Measurements from ENCODE around the gene USP17L25.
"Not testable (repeated sequence)": the region's sequence is repeated elsewhere in the genome, so short reads cannot be mapped to it uniquely, and the experiment has no call there.

Gene USP17L25

DNA sequence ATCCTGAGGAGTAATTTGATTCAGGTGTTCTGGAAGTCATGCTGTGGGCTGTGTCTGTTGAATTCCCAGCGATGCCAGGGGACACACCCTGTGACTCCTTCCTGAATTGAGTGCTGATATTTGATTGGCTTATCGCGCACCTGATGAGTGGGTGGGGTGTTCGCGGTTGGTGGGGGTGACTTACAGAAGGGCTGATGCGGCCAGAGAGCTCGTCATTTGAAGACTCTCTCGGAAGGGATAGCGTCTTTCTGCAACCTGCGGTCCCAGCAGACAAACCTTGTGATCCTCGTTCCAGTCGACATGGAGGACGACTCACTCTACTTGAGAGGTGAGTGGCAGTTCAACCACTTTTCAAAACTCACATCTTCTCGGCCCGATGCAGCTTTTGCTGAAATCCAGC, at the start of gene USP17L25:
Gene USP17L25 (plus strand): TSS at position 301 of the 400 bp plus-strand sequence. CDS start 0 bp downstream, at position 301.
- not testable (repeated sequence) for DNase-seq

- DNase-seq, result not testable (repeated sequence)
These were observed 5.5 kb upstream of the USP17L25 start for GRCh38 chr4:9324191-9324590.

DNA sequence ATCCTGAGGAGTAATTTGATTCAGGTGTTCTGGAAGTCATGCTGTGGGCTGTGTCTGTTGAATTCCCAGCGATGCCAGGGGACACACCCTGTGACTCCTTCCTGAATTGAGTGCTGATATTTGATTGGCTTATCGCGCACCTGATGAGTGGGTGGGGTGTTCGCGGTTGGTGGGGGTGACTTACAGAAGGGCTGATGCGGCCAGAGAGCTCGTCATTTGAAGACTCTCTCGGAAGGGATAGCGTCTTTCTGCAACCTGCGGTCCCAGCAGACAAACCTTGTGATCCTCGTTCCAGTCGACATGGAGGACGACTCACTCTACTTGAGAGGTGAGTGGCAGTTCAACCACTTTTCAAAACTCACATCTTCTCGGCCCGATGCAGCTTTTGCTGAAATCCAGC, 4.8 kb upstream of the USP17L25 start, which contains the start of gene USP17L24:
Gene USP17L24 (plus strand): TSS at position 301 of the 400 bp plus-strand sequence. CDS start 0 bp downstream, at position 301.
- not testable (repeated sequence) for DNase-seq

DNA sequence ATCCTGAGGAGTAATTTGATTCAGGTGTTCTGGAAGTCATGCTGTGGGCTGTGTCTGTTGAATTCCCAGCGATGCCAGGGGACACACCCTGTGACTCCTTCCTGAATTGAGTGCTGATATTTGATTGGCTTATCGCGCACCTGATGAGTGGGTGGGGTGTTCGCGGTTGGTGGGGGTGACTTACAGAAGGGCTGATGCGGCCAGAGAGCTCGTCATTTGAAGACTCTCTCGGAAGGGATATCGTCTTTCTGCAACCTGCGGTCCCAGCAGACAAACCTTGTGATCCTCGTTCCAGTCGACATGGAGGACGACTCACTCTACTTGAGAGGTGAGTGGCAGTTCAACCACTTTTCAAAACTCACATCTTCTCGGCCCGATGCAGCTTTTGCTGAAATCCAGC, 4.6 kb downstream of the USP17L25 start, which contains the start of gene USP17L26:
Gene USP17L26 (plus strand): TSS at position 301 of the 400 bp plus-strand sequence. CDS start 0 bp downstream, at position 301.
- not testable (repeated sequence) for DNase-seq

DNA sequence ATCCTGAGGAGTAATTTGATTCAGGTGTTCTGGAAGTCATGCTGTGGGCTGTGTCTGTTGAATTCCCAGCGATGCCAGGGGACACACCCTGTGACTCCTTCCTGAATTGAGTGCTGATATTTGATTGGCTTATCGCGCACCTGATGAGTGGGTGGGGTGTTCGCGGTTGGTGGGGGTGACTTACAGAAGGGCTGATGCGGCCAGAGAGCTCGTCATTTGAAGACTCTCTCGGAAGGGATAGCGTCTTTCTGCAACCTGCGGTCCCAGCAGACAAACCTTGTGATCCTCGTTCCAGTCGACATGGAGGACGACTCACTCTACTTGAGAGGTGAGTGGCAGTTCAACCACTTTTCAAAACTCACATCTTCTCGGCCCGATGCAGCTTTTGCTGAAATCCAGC, 9.4 kb downstream of the USP17L25 start, which contains the start of gene USP17L5:
Gene USP17L5 (plus strand): TSS at position 301 of the 400 bp plus-strand sequence. CDS start 0 bp downstream, at position 301.
- not testable (repeated sequence) for DNase-seq

DNA sequence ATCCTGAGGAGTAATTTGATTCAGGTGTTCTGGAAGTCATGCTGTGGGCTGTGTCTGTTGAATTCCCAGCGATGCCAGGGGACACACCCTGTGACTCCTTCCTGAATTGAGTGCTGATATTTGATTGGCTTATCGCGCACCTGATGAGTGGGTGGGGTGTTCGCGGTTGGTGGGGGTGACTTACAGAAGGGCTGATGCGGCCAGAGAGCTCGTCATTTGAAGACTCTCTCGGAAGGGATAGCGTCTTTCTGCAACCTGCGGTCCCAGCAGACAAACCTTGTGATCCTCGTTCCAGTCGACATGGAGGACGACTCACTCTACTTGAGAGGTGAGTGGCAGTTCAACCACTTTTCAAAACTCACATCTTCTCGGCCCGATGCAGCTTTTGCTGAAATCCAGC, 14.1 kb downstream of the USP17L25 start, which contains the start of gene USP17L27:
Gene USP17L27 (plus strand): TSS at position 301 of the 400 bp plus-strand sequence. CDS start 0 bp downstream, at position 301.
- not testable (repeated sequence) for DNase-seq

- DNase-seq, result not testable (repeated sequence)
These were observed 18.9 kb downstream of the USP17L25 start, which contains the start of gene USP17L28 for GRCh38 chr4:9348593-9348992. Gene USP17L28, plus strand, starts transcription at chr4:9348893. Its CDS starts 0 bp downstream, at chr4:9348893.

DNA sequence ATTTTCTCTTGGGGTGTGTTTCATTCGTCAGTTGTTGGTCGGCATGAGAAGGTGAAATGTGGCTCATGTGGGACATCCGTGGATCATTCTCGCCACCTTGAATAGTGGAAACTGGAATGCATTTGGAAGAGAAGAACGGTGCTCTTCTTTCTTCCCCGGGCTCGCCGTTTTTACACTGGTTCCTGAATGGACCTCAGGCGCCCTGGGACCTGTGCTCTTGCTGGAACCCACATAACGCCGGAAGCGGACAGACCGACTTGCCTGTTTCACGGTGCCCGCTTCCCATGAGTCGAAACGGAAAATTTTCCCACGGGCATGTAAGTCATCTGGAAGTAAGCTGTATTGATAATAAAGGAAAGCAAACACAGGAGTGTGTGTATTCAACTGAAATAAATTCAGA, 21.2 kb downstream of the USP17L25 start:
- DNase-seq, result not testable (repeated sequence)

DNA sequence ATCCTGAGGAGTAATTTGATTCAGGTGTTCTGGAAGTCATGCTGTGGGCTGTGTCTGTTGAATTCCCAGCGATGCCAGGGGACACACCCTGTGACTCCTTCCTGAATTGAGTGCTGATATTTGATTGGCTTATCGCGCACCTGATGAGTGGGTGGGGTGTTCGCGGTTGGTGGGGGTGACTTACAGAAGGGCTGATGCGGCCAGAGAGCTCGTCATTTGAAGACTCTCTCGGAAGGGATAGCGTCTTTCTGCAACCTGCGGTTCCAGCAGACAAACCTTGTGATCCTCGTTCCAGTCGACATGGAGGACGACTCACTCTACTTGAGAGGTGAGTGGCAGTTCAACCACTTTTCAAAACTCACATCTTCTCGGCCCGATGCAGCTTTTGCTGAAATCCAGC, 23.6 kb downstream of the USP17L25 start, which contains the start of gene USP17L29:
Gene USP17L29 (plus strand): TSS at position 301 of the 400 bp plus-strand sequence. CDS start 0 bp downstream, at position 301.
- DNase-seq, result not testable (repeated sequence)

DNA sequence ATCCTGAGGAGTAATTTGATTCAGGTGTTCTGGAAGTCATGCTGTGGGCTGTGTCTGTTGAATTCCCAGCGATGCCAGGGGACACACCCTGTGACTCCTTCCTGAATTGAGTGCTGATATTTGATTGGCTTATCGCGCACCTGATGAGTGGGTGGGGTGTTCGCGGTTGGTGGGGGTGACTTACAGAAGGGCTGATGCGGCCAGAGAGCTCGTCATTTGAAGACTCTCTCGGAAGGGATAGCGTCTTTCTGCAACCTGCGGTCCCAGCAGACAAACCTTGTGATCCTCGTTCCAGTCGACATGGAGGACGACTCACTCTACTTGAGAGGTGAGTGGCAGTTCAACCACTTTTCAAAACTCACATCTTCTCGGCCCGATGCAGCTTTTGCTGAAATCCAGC, 33.1 kb downstream of the USP17L25 start, which contains the start of gene USP17L30:
Gene USP17L30 (plus strand): TSS at position 301 of the 400 bp plus-strand sequence. CDS start 0 bp downstream, at position 301.
- not testable (repeated sequence) for DNase-seq

- not testable (repeated sequence) for DNase-seq
These were observed 50.2 kb downstream of the USP17L25 start for GRCh38 chr4:9379881-9380280.
